Small intestine (tissue), 7 donors: ENCODE data around the gene PRLR. TPM values are rescaled to one million over a fixed set of nuclear protein-coding genes. Genes with fewer than 3 reads are reported as not detected.

Experiments
- DNase-seq, 2 donors: peaks; one replicate each; pipeline versions ENCODE4 v3.0.0 to v3.0.0-alpha.2; 2013
- FAIRE-seq: peaks from 2 replicates; lab custom pipeline; 2012; peaks lifted over from hg19 to GRCh38; lab: Jason Lieb, UNC
- H3K27ac ChIP-seq, 3 donors: one replicate each; pipeline ENCODE4 v1.5.1; 2013; ENCODE audit warnings: low read length in 2 of 3, mild to moderate bottlenecking in 2 of 3, control low read depth in 1 of 3, inconsistent platforms in 1 of 3, low read depth in 1 of 3, moderate library complexity in 1 of 3
- H3K27me3 ChIP-seq, 3 donors: one replicate each; pipeline ENCODE4 v1.6.1; 2013; ENCODE audit warnings: low read length in 3 of 3, inconsistent platforms in 1 of 3; ENCODE audit not compliant: control insufficient read depth in 3 of 3, insufficient read depth in 3 of 3
- H3K36me3 ChIP-seq, 3 donors: one replicate each; pipeline ENCODE4 v1.6.1; 2013; ENCODE audit warnings: low read length in 3 of 3, inconsistent platforms in 1 of 3, low read depth in 1 of 3, mild to moderate bottlenecking in 1 of 3, moderate library complexity in 1 of 3; ENCODE audit not compliant: control insufficient read depth in 3 of 3, insufficient read depth in 2 of 3
- H3K4me1 ChIP-seq, 3 donors: one replicate each; pipeline ENCODE4 v1.6.1; 2013; ENCODE audit warnings: low read length in 2 of 3, inconsistent platforms in 1 of 3, low read depth in 1 of 3, mild to moderate bottlenecking in 1 of 3, moderate library complexity in 1 of 3; ENCODE audit not compliant: control insufficient read depth in 3 of 3, insufficient read depth in 2 of 3
- H3K4me3 ChIP-seq, 3 donors: one replicate each; pipeline ENCODE4 v1.5.1; 2013; ENCODE audit warnings: low read length in 3 of 3, control low read depth in 1 of 3, inconsistent platforms in 1 of 3, low read depth in 1 of 3, mild to moderate bottlenecking in 1 of 3, moderate library complexity in 1 of 3
- H3K9me3 ChIP-seq, 2 donors: one replicate each; pipeline ENCODE4 v1.6.1; 2013; ENCODE audit warnings: low read depth in 1 of 2, low read length in 1 of 2; ENCODE audit not compliant: control insufficient read depth in 2 of 2, insufficient read depth in 1 of 2
- WGBS, 3 donors: extraction: QIAGEN DNeasy Blood & Tissue Kit; methylation state at CpG; one replicate each; pipeline ENCODE4 v1.1.7; 2013; 5-methylcytosine and 5-hydroxymethylcytosine counted together
- polyA plus RNA-seq, 4 donors: library from polyadenylated mRNA; stranded (reverse) in 3 of 4; unstranded in 1 of 4; fragments of 200-250 nt in 3 of 4; fragments of 120-200 nt in 1 of 4; gene quantifications; one replicate each; pipeline versions ENCODE4 v1.2.1 to v1.2.3, GENCODE V29; 2013
- donor health status: healthy with polysubstance abuse.
- donor health status: control.
- donor health status: control.
- donor health status: Bipolar disorder and iron deficiency.
- donor health status: healthy.

Gene PRLR
- polyA plus RNA-seq, 4 donors: 1.4 to 84.6 (median 2.9) TPM

DNA sequence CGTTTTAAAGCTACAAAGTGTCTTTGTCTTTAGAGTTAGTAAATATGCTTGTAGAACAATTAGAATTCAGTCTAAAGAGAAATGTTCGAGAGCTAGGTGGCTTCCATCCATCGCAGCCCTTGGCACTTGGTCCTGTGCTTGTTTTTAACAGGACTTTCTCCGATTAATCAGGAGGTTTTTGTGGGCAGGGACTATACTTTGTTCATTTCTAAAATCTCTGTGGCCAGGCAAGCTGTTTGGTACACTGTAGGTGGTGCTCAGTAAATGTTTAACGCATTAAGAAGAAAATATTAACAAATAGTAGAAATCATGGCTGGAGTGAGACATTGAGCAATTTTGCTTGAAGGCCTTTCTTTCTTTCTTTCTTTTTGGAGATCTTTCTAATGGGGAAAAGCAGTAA, 203.3 kb downstream of the PRLR start:
- no peak overlapping the region for H3K27ac ChIP-seq
- no peak overlapping the region for H3K4me3 ChIP-seq
- DNase-seq (peak in 1 of 2 donors; percentile 22), FAIRE-seq (no peak)
- 25 to 61% (median 41%) methylated on average over 5 of the region's 5 CpGs for WGBS, 3 donors
- H3K9me3 ChIP-seq: no peaks in the 10 kb centered on the region
- H3K27me3 ChIP-seq: no peaks in the 10 kb centered on the region
- peaks cover 0 to 24% (median 0%) of the 10 kb centered on the region in 3 donors for H3K4me1 ChIP-seq
- peaks cover 0 to under 1% (median 0%) of the 10 kb centered on the region in 3 donors for H3K36me3 ChIP-seq

DNA sequence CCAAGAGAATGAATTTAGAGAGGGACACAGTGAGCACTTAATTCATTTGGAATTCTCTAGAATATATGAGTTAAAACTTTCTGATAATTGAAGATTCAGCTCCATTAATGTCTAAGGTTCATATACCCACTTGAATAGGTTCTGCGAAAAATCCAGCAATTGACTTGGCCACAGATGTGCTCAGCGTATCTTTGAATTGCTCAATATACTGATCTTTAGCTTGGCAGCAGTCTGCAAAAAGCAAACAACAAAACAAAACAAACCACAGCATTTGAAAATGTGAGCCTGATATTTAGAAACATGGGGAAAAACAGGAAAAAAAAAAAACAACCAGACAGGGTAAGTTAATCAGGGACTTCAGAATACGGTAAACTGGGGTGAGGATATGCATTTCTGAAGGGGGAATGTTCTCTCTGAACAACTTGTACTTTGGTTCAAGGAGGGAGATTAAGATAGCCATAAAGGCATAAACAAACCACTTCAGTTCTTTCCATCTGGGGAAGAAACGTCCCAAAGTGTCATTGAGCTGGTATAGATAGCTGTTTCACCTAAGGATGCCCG, 203.9 kb downstream of the PRLR start:
- FAIRE-seq (no peak), DNase-seq (peak; percentile 21 to 68)
- H3K4me1 ChIP-seq: peaks cover 0 to 24% (median 0%) of the 10 kb centered on the region in 3 donors
- H3K27me3 ChIP-seq: no peaks in the 10 kb centered on the region
- no peaks in the 10 kb centered on the region for H3K9me3 ChIP-seq
- no peak overlapping the region for H3K4me3 ChIP-seq
- whole genome bisulfite sequencing, 3 donors: 12 to 44% (median 20%) methylated on average over 5 of the region's 5 CpGs
- H3K27ac ChIP-seq: no peak overlapping the region
- no peaks in the 10 kb centered on the region for H3K36me3 ChIP-seq

DNA sequence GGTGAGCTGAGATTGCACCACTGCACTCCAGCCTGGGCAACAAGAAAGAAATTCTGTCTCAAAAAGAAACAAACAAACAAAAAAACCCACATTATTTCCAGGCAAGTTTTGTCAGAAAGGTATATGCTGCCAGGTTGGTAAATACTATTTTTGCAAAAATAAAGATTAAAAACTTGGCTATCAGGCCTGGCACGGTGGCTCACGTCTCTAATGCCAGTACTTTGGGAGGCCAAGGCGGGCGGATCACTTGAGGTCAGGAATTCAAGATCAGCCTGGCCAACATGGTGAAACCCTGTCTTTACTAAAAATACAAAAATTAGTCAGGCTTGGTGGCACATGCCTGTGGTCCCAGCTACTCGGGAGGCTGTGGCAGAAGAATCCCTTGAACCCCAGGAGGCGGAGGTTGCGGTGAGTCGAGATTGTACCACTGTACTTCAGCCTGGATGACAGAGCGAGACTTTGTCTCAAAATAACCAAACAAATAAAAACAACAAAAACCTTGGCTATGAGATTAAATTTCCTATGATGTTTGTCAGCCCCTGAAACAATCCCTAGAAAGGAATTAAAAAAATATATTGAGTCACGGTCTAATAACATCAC, 205.3 kb downstream of the PRLR start:
- WGBS, 3 donors: 89 to 93% (median 91%) methylated on average over 10 of the region's 10 CpGs
- Histone ChIP-seq H3K9me3 (no peaks in the 10 kb centered on the region), H3K4me1 (peaks cover 0 to 24% (median 0%) of the 10 kb centered on the region in 3 donors), H3K27ac (no peak overlapping the region), H3K4me3 (no peak overlapping the region), H3K36me3 (no peaks in the 10 kb centered on the region), H3K27me3 (no peaks in the 10 kb centered on the region)
- no peak for DNase-seq
- FAIRE-seq: no peak

DNA sequence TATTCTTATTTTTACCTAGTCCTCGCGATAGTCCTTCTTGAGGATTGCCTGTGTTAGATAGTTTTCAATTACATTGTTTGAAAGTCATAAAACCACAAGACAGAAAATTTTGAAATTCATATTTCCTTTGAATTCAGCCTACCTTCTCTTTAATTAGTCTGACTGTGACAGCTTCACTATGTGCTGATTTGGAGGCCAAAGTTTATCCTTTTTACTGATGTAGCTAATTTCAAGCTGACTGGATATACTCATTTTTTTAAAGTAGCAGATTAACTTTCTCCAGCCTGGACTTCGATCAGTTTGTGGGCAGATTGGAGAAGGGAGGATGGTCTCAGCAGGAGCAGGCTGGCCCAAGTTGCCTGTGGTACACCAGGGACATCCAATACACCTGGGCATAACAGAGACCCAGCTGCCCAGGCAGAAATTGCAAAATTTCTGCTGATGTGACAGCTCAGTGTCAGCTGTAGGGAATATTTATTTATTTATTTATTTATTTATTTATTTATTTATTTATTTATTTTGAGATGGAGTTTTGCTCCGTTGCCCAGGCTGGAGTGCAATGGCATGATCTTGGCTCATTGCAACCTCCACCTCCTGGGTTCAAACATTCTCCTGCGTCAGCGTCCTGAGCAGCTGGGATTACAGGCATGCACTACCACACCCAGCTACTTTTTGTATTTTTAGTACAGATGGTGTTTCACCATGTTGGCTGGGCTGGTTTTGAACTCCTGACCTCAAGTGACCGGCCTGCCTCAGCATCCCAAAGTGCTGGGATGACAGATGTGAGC, 206.7 kb downstream of the PRLR start:
- Histone ChIP-seq H3K9me3 (no peaks in the 10 kb centered on the region), H3K27ac (peak overlapping the region in 1 of 3 donors; percentile 57), H3K27me3 (no peaks in the 10 kb centered on the region), H3K36me3 (no peaks in the 10 kb centered on the region), H3K4me3 (no peak overlapping the region), H3K4me1 (peaks cover 0 to 24% (median 0%) of the 10 kb centered on the region in 3 donors)
- DNase-seq: peak; percentile 17 to 75
- WGBS, 3 donors: 64 to 77% (median 70%) methylated on average over 7 of the region's 7 CpGs
- no peak for FAIRE-seq

DNA sequence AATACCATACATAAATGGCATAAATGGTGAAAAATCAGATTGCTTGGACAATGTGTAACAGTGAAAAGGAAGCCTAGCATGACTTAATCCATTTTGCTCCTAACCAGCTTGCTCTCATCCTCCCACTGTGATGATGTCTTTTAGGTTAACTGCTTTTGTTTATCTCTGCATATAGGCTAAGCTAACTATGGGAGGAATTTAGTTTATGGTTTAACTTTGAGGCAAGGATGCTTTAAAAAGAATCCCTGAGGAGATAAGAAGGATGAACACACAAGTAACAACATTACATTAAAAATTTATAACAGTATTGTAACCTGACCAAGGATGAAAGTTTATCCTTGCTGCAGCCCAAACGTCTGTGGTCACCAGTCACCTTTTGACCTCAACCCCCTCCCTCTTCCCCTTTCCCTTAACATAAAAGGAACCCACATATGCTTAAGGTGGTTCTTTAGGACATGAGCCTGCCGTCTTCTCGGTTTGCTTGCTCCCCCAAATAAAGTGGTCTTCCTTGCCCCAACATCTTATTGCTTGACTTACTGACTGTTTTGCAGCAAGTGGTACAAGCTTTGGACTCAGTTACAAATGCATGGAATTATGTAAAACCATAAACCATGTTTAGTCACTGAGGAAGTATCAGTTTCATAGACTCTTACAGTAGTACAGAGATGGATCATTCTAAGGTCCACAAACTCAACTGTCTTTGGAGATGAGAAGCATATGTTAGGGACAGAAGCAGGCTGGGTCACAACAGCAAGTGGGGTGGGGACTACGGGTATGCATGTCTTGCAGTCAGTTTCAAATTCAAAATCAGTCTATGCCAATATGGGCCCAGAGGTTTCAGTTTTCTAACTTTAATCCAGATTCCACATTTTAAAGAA, 213.9 kb downstream of the PRLR start:
- 37 to 58% (median 45%) methylated on average over 4 of the region's 4 CpGs for whole genome bisulfite sequencing, 3 donors
- no peaks in the 10 kb centered on the region for H3K27me3 ChIP-seq
- FAIRE-seq: no peak
- no peak for DNase-seq
- H3K36me3 ChIP-seq: no peaks in the 10 kb centered on the region
- H3K4me1 ChIP-seq: no peaks in the 10 kb centered on the region
- no peak overlapping the region for H3K27ac ChIP-seq
- H3K4me3 ChIP-seq: no peak overlapping the region
- H3K9me3 ChIP-seq: no peaks in the 10 kb centered on the region

DNA sequence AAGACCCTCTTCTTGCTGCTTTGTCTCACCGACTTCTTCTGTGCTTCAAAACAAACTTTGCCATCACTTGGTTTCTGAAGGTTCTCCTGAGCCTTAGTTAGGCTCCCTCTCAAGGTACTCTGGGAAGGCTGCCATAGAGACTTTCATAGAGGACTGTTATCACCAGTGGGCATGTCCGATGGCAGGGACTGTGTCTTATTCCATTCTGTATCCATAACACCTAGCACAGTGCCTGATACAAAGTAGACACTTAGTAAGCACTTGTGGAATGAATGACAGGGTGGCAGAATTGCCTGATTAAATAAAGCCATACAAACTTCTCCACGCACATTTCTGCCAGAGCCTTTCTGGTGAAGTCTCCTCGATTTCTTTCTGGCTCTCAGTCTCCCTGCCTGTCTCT, 215.2 kb downstream of the PRLR start:
- no peaks in the 10 kb centered on the region for H3K9me3 ChIP-seq
- WGBS, 3 donors: 62 to 84% (median 68%) methylated on average over 4 of the region's 4 CpGs
- H3K4me1 ChIP-seq: no peaks in the 10 kb centered on the region
- H3K36me3 ChIP-seq: no peaks in the 10 kb centered on the region
- no peaks in the 10 kb centered on the region for H3K27me3 ChIP-seq
- H3K4me3 ChIP-seq: no peak overlapping the region
- no peak for DNase-seq
- FAIRE-seq: no peak
- H3K27ac ChIP-seq: no peak overlapping the region

DNA sequence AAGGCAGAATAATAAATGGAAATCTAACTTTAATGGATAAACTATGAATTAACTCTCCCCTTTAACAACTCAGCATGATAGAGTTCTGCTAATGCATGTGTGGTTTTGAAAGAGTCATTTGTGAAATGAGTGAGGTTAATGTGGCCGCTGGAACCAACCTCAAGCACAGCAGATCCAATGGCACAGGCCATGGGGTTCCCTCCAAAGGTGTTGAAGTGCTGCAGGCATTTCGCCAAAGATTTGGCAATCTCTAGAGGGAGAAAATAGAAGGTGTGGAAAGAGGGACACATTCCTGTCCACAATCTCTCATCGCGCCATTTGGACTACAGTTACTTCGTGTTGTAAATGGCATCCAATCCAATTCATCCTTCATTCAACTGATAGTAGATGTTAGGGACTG, 217.5 kb downstream of the PRLR start:
- no peaks in the 10 kb centered on the region for H3K9me3 ChIP-seq
- no peak overlapping the region for H3K27ac ChIP-seq
- H3K27me3 ChIP-seq: no peaks in the 10 kb centered on the region
- H3K36me3 ChIP-seq: no peaks in the 10 kb centered on the region
- H3K4me1 ChIP-seq: no peaks in the 10 kb centered on the region
- DNase-seq (no peak), FAIRE-seq (no peak)
- no peak overlapping the region for H3K4me3 ChIP-seq
- 89 to 92% (median 92%) methylated on average over 5 of the region's 5 CpGs for WGBS, 3 donors

DNA sequence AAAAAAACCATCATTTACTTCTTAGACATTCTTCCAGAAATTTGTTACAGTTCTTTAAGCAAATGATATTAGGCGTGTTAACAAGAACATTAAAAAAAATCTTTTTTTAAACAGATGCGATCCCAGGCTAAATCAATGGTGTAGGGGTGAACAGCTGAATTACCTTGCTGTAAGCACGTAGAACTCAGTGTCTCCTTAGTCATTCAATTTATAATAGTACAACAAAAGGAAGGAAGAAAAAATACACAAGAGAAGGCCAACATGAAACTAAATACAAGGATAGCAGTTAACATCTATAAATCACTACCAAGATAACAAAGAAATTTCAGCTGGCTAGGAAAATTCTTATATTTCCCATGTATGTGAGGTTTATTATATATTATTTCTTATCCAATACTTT, 217.9 kb downstream of the PRLR start:
- Histone ChIP-seq H3K27me3 (no peaks in the 10 kb centered on the region), H3K4me1 (no peaks in the 10 kb centered on the region), H3K36me3 (no peaks in the 10 kb centered on the region), H3K9me3 (no peaks in the 10 kb centered on the region), H3K4me3 (no peak overlapping the region), H3K27ac (no peak overlapping the region)
- no peak for DNase-seq
- no peak for FAIRE-seq
- 81 to 89% (median 87%) methylated on average over 3 of the region's 3 CpGs for WGBS, 3 donors
